ENCODE measurements around the gene IFI44L.

IFI44L gene

GRCh38 chr1:78691995-78692747, 71.9 kb downstream of the IFI44L start:
- DNase-seq = peak; percentile 62
